Dedifferentiated amniotic fluid mesenchymal stem cell (primary cell): Measurements from ENCODE around the gene PTGS2.
"Not testable (repeated sequence)": the region's sequence is repeated elsewhere in the genome, so short reads cannot be mapped to it uniquely, and the experiment has no call there.

Experiments used
- DNase-seq: peaks from one replicate; pipeline ENCODE4 v3.0.0-alpha.2; 2016; ENCODE audit errors: extremely low spot score

The PTGS2 gene

GRCh38 chr1:186670297-186671135 is 9.7 kb downstream of the PTGS2 start:
- no peak for DNase-seq

- not testable (repeated sequence) for DNase-seq
These were observed 10.4 kb downstream of the PTGS2 start for GRCh38 chr1:186669784-186670183.

GRCh38 chr1:186664217-186664616 is 16.0 kb downstream of the PTGS2 start:
- DNase-seq = not testable (repeated sequence)

- DNase-seq = no peak
These were observed 17.5 kb downstream of the PTGS2 start for GRCh38 chr1:186662752-186663151.

- no peak for DNase-seq
These were observed 20.3 kb downstream of the PTGS2 start for GRCh38 chr1:186659890-186660341.

- no peak for DNase-seq
These were observed 21.2 kb downstream of the PTGS2 start for GRCh38 chr1:186658999-186659398.

- no peak for DNase-seq
These were observed 22.7 kb downstream of the PTGS2 start for GRCh38 chr1:186657481-186657880.

GRCh38 chr1:186655876-186656275 is 24.3 kb downstream of the PTGS2 start:
- no peak for DNase-seq

- no peak for DNase-seq
These were observed 25.5 kb downstream of the PTGS2 start for GRCh38 chr1:186654741-186655140.

GRCh38 chr1:186653312-186653711 is 26.9 kb downstream of the PTGS2 start:
- no peak for DNase-seq

GRCh38 chr1:186648613-186649012 is 31.6 kb downstream of the PTGS2 start:
- no peak for DNase-seq

- not testable (repeated sequence) for DNase-seq
These were observed 32.2 kb downstream of the PTGS2 start for GRCh38 chr1:186647985-186648384.

- DNase-seq = no peak
These were observed 36.6 kb downstream of the PTGS2 start for GRCh38 chr1:186643614-186644013.

- not testable (repeated sequence) for DNase-seq
These were observed 42.7 kb downstream of the PTGS2 start for GRCh38 chr1:186637567-186637966.

- DNase-seq = no peak
These were observed 43.4 kb downstream of the PTGS2 start for GRCh38 chr1:186636786-186637185.

- no peak for DNase-seq
These were observed 45.7 kb downstream of the PTGS2 start for GRCh38 chr1:186634511-186634910.

- no peak for DNase-seq
These were observed 47.1 kb downstream of the PTGS2 start for GRCh38 chr1:186633116-186633515.

- DNase-seq = no peak
These were observed 50.9 kb downstream of the PTGS2 start for GRCh38 chr1:186629341-186629740.

- no peak for DNase-seq
These were observed 51.3 kb downstream of the PTGS2 start for GRCh38 chr1:186628910-186629309.

GRCh38 chr1:186627019-186627418 is 53.2 kb downstream of the PTGS2 start:
- DNase-seq = no peak

- DNase-seq = no peak
These were observed 53.8 kb downstream of the PTGS2 start for GRCh38 chr1:186626356-186626932.

- no peak for DNase-seq
These were observed 56.7 kb downstream of the PTGS2 start for GRCh38 chr1:186623551-186623950.
